Stomach (tissue), 9 donors: ENCODE measurements around the gene C11orf21. TPM values are rescaled to one million over a fixed set of nuclear protein-coding genes. Genes with fewer than 3 reads are reported as not detected.

Source experiments
- DNase-seq, 2 donors: peaks; one replicate each; pipeline versions ENCODE4 v3.0.0 to v3.0.0-alpha.2; 2013 to 2019
- H3K27ac ChIP-seq, 5 donors: fragments of 200-600 bp in 4 of 5; sonication (generic) in 4 of 5; one replicate each; pipeline ENCODE4 v1.5.1; 2013 to 2019; ENCODE audit warnings: mild to moderate bottlenecking in 1 of 5, moderate library complexity in 1 of 5
- H3K27me3 ChIP-seq, 3 donors: fragments of 200-600 bp; sonication (generic); one replicate each; pipeline ENCODE4 v1.5.1; 2017 to 2019; ENCODE audit warnings: mixed run types in 1 of 3
- H3K36me3 ChIP-seq, 4 donors: fragments of 200-600 bp; sonication (generic); 1 replicate in 3 of 4; 2 replicates in 1 of 4; pipeline ENCODE4 v1.5.1; 2016 to 2019
- H3K4me1 ChIP-seq, 4 donors: fragments of 200-600 bp; sonication (generic); one replicate each; pipeline ENCODE4 v1.5.1; 2016 to 2019
- H3K4me3 ChIP-seq, 4 donors: fragments of 200-600 bp; sonication (generic) in 3 of 4; one replicate each; pipeline ENCODE4 v1.5.1; 2016 to 2019; ENCODE audit warnings: mild to moderate bottlenecking in 1 of 4
- H3K9me3 ChIP-seq, 4 donors: fragments of 200-600 bp; sonication (generic); one replicate each; pipeline ENCODE4 v1.5.1; 2016 to 2019
- EP300 ChIP-seq: sonication (generic); formaldehyde crosslinking; IDR thresholded peaks from one replicate; pipeline ENCODE4 v1.6.1; 2017; ENCODE audit warnings: antibody characterized with exemption
- POLR2A ChIP-seq, 4 donors: fragments of 450-650 bp; IDR thresholded peaks; one replicate each; pipeline ENCODE4 v1.6.1; 2016; ENCODE audit warnings: antibody characterized with exemption in 4 of 4, control low read depth in 2 of 4, mild to moderate bottlenecking in 1 of 4, moderate library complexity in 1 of 4
- POLR2AphosphoS5 ChIP-seq, 3 donors: sonication (generic); formaldehyde crosslinking; IDR thresholded peaks; one replicate each; pipeline ENCODE4 v1.6.1; 2016; ENCODE audit warnings: antibody characterized with exemption in 3 of 3
- WGBS, 5 donors: extraction: QIAGEN DNeasy Blood & Tissue Kit in 3 of 5; methylation state at CpG; one replicate each; pipeline versions ENCODE4 v1.1.5 to v1.1.7; 2013 to 2018; 5-methylcytosine and 5-hydroxymethylcytosine counted together
- intact Hi-C: fragments of 100-400 bp; cut with DNase I; formaldehyde crosslinking; loops from one replicate; pipeline ENCODE4 v1.15.1; 2023; ENCODE audit warnings: low total_unique reads
- polyA plus RNA-seq, 3 donors: library from polyadenylated mRNA; stranded (reverse); fragments of 200-250 nt; gene quantifications; one replicate each; pipeline ENCODE4 v1.2.3, GENCODE V29; 2013
- total RNA-seq, 5 donors: library from RNA; depleted of rRNA; stranded (reverse); fragments of >200 nt; gene quantifications; one replicate each; pipeline versions ENCODE4 v1.1.0 to v1.2.3, GENCODE V29; 2014 to 2016
- TF ChIP-seq, protein P1 (sequence below), 7 experiments: fragments of 450-650 bp in 4 of 7; fragments of 200-600 bp in 3 of 7; sonication (generic) in 3 of 7; IDR thresholded peaks; one replicate each; pipeline ENCODE4 v1.5.1; 2016 to 2019; ENCODE audit warnings: antibody characterized with exemption in 7 of 7, control low read depth in 2 of 7, mild to moderate bottlenecking in 1 of 7
- donor health status: healthy with polysubstance abuse.
- donor health status: Bipolar disorder and iron deficiency.
- donor health status: healthy.

Gene C11orf21
- total and polyA plus RNA-seq, 8 donors, result 0.61 to 1.8 (median 0.82) TPM; not detected in 2

DNA sequence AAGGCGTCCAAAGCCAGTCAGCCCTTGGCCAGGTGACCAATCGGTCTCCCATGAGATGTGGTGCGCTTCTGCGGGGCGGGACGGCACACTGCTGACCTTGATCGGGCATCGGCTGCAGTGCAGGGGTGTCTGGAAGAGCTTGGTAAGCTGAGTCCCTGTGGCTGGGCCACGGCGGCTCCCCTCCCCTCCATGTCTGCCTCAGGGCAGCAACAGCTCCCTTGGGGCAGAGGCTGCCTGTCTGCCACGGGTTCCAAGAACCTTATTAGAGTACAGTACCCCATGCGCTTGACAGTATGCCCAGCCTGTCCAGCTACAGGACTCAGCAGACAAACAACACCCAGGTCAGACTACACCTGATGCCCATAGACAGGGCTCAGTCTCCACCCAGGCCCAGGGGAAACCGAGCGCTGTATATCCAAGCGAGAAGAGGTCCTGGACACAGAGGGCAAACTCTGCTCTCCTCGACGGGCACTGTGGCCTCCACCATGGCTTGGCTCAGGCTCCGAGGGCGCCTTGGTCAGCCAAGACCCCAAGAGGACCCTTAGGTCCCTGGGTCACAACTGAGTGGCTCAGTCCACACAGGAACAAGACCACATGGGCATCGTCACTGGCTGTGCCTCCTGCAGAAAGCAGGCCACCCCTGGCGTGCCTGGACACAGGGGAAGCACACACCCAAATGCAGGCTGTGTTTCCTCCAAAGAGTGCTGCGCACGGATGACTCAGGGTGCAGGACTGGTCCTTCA lies 19.0 kb upstream of the C11orf21 start:
- H3K27me3 ChIP-seq, result no peaks in the 10 kb centered on the region
- DNase-seq, result peak in 1 of 2 donors; percentile 15
- no peak overlapping the region for H3K27ac ChIP-seq
- peaks cover 0 to 5% (median under 1%) of the 10 kb centered on the region in 4 donors for H3K4me1 ChIP-seq
- H3K4me3 ChIP-seq, result no peak overlapping the region
- H3K36me3 ChIP-seq, result peaks cover 0 to 6% (median 0%) of the 10 kb centered on the region in 4 donors
- H3K9me3 ChIP-seq, result no peaks in the 10 kb centered on the region
- intact Hi-C loops, result no loop called here
- TF ChIP-seq POLR2A (IDR thresholded peaks at IDR 0.05) (no peak), POLR2AphosphoS5 (IDR thresholded peaks at IDR 0.05) (no peak), EP300 (no peak)
- TF ChIP-seq, protein P1, sequence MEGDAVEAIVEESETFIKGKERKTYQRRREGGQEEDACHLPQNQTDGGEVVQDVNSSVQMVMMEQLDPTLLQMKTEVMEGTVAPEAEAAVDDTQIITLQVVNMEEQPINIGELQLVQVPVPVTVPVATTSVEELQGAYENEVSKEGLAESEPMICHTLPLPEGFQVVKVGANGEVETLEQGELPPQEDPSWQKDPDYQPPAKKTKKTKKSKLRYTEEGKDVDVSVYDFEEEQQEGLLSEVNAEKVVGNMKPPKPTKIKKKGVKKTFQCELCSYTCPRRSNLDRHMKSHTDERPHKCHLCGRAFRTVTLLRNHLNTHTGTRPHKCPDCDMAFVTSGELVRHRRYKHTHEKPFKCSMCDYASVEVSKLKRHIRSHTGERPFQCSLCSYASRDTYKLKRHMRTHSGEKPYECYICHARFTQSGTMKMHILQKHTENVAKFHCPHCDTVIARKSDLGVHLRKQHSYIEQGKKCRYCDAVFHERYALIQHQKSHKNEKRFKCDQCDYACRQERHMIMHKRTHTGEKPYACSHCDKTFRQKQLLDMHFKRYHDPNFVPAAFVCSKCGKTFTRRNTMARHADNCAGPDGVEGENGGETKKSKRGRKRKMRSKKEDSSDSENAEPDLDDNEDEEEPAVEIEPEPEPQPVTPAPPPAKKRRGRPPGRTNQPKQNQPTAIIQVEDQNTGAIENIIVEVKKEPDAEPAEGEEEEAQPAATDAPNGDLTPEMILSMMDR (IDR thresholded peaks at IDR 0.05), result no peak
- WGBS, 5 donors, result 78 to 89% (median 84%) methylated on average over 18 to 23 of the region's 23 CpGs

DNA sequence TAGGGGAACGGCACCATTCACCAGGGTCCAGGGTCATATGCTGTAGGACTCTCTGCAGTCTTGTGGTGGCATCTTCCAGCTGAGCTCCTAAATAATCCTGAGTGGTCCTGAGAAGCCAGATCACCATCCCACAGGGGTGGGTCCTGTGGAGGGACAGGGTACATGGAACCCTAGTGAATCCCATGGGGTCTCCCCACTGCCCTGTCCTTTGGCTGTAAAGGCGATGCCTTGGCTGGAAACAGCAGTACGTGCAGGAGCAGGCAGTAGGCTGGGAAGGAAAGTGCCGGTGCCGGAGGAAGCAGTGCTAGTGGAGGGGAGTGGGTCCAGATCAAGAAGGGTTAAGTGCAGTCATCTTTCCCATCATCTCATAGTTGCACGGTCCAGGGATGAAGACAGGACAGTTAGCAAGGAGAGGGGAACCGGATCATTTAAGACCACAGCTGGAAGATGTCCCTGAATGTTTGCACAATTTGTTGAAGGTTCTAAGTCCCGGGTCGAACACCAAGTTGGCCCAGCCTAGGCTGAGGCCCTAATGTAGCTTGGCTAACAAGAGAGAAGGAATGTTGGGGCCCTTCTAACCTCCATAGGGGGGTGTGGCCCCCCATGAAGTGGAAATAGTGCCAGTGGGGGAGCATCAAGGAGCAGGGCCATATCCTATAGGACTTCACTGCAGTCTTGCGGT lies 18.2 kb upstream of the C11orf21 start:
- WGBS, 5 donors, result 66 to 76% (median 70%) methylated on average over 9 to 10 of the region's 10 CpGs
- intact Hi-C loops, result no loop called here
- peaks cover 0 to 6% (median 0%) of the 10 kb centered on the region in 4 donors for H3K36me3 ChIP-seq
- H3K27ac ChIP-seq, result no peak overlapping the region
- peaks cover 6 to 13% (median 9%) of the 10 kb centered on the region in 4 donors for H3K4me1 ChIP-seq
- H3K9me3 ChIP-seq, result no peaks in the 10 kb centered on the region
- no peak overlapping the region for H3K4me3 ChIP-seq
- TF ChIP-seq, protein P1 (IDR thresholded peaks at IDR 0.05), result no peak
- TF ChIP-seq EP300 (no peak), POLR2A (IDR thresholded peaks at IDR 0.05) (no peak), POLR2AphosphoS5 (IDR thresholded peaks at IDR 0.05) (no peak)
- peak in 1 of 2 donors; percentile 1 for DNase-seq
- H3K27me3 ChIP-seq, result no peaks in the 10 kb centered on the region

DNA sequence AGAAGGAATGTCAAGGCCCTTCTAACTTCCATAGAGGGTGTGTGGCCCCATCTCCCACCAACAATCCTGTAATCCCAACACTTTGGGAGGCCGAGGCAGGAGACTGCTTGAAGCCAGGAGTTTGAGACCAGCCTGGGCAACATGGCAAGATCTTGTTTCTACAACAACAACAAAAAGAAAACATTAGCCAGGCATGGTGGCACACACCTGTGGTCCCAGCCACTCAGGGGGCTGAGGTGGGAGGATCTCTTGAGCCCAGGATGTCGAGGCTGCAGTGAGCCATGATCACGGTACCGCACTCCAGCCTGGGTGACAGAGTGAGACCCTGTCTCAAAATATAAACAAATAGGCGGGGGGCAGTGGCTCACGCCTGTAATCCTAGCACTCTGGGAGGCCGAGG lies 17.0 kb upstream of the C11orf21 start:
- intact Hi-C loops, result no loop called here
- Histone ChIP-seq H3K36me3 (peaks cover 0 to 6% (median 0%) of the 10 kb centered on the region in 4 donors), H3K27me3 (no peaks in the 10 kb centered on the region), H3K9me3 (no peaks in the 10 kb centered on the region), H3K4me3 (no peak overlapping the region), H3K4me1 (peaks cover 16 to 26% (median 21%) of the 10 kb centered on the region in 4 donors), H3K27ac (no peak overlapping the region)
- TF ChIP-seq POLR2AphosphoS5 (IDR thresholded peaks at IDR 0.05), result no peak
- TF ChIP-seq POLR2A (IDR thresholded peaks at IDR 0.05), result no peak
- TF ChIP-seq, protein P1 (IDR thresholded peaks at IDR 0.05), result no peak
- TF ChIP-seq EP300, result no peak
- DNase-seq, result no peak
- 90 to 91% (median 91%) methylated on average over 7 of the region's 7 CpGs for WGBS, 5 donors

DNA sequence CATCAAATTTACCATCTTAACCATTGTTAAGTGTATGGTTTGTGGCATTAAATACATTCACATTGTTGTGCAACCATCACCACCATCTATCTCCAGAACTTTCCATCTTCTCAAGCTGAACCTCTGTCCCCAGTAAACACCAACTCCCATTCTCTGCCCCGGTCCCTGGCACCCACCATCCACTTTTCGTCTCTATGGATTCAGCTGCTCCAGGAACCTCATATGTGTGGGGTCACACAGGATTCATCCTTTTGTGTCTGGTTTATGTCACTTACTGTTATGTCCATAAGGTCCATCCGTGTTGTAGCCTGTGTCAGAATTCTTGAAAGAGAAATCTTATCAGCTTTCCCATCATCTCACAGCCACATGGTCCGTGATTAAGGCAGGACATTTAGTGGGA lies 16.4 kb upstream of the C11orf21 start:
- Histone ChIP-seq H3K4me3 (no peak overlapping the region), H3K27me3 (no peaks in the 10 kb centered on the region), H3K36me3 (peaks cover 0 to 6% (median 0%) of the 10 kb centered on the region in 4 donors), H3K4me1 (peaks cover 16 to 30% (median 26%) of the 10 kb centered on the region in 4 donors), H3K9me3 (no peaks in the 10 kb centered on the region), H3K27ac (no peak overlapping the region)
- WGBS, 5 donors, result 81 to 90% (median 84%) methylated on average over 4 of the region's 4 CpGs
- TF ChIP-seq EP300 (no peak), POLR2AphosphoS5 (IDR thresholded peaks at IDR 0.05) (no peak), POLR2A (IDR thresholded peaks at IDR 0.05) (no peak)
- TF ChIP-seq, protein P1 (IDR thresholded peaks at IDR 0.05), result no peak
- intact Hi-C loops, result no loop called here
- DNase-seq, result no peak
